Type B pancreatic cell (in vitro differentiated cells): Measurements from ENCODE around the gene STX19. TPM values are rescaled to one million over a fixed set of nuclear protein-coding genes. Genes with fewer than 3 reads are reported as not detected.

Experiments
- DNase-seq: peaks from one replicate; pipeline ENCODE4 v3.0.0; 2021; ENCODE audit warnings: mixed read lengths; ENCODE audit not compliant: unreplicated experiment; ENCODE audit errors: extremely low spot score
- H3K27ac Mint-ChIP-seq: 2 replicates; pipeline ENCODE4 v1.8.0; 2021; ENCODE audit warnings: mild to moderate bottlenecking, mixed read lengths
- H3K27me3 Mint-ChIP-seq: 2 replicates; pipeline ENCODE4 v1.8.0; 2021; ENCODE audit warnings: mixed read lengths
- H3K36me3 Mint-ChIP-seq: 2 replicates; pipeline ENCODE4 v1.8.0; 2021; ENCODE audit warnings: mixed read lengths
- H3K4me1 Mint-ChIP-seq: one replicate; pipeline ENCODE4 v1.8.0; 2021; ENCODE audit warnings: mixed read lengths; ENCODE audit not compliant: unreplicated experiment
- H3K4me3 Mint-ChIP-seq: 2 replicates; pipeline ENCODE4 v1.8.0; 2021; ENCODE audit warnings: mild to moderate bottlenecking, mixed read lengths
- H3K9me3 Mint-ChIP-seq: 2 replicates; pipeline ENCODE4 v1.8.0; 2021; ENCODE audit warnings: mixed read lengths
- CTCF ChIP-seq: fragments of 200-600 bp; sonication (generic); conservative IDR thresholded peaks from 2 replicates; pipeline ENCODE4 v1.5.0; 2021; ENCODE audit warnings: antibody characterized with exemption, mild to moderate bottlenecking
- long read RNA-seq: library from polyadenylated mRNA; unstranded; transcript quantifications from one replicate; pipeline ENCODE4 v2.0.0, GENCODE V29; 2020
- total RNA-seq: library from RNA; stranded (reverse); gene quantifications from 2 replicates; pipeline ENCODE4 v1.2.1, GENCODE V29; 2021; ENCODE audit warnings: low replicate concordance

The STX19 gene
- 0.70 and 1.3 TPM in 2 replicates for total RNA-seq
- long read RNA-seq, partial matches to known transcripts, result 0 of 4 reads
- long read RNA-seq, other reads (novel, unspliced or antisense), result 4 of 4 reads

- DNase-seq, result no peak
- no peaks in the 10 kb centered on the region for H3K4me1 Mint-ChIP-seq
- no peaks in the 10 kb centered on the region for H3K27me3 Mint-ChIP-seq
- TF ChIP-seq CTCF, result no peak
- peak within 1 kb of the TSS; percentile 91 for H3K27ac Mint-ChIP-seq
- H3K4me3 Mint-ChIP-seq, result peak within 1 kb of the TSS; percentile 85
- peaks cover 6% of the 10 kb centered on the region for H3K9me3 Mint-ChIP-seq
- H3K36me3 Mint-ChIP-seq, result peaks cover 7% of the 10 kb centered on the region
Measured at GRCh38 chr3:94028093-94028837, at the start of gene STX19. Gene STX19 (minus strand): TSS chr3:94028597. CDS start chr3:94015269, 13,328 bp downstream.

GRCh38 chr3:94076055-94076454, 47.7 kb upstream of the STX19 start:
- Mint-ChIP-seq H3K9me3 (no peaks in the 10 kb centered on the region), H3K27me3 (no peaks in the 10 kb centered on the region), H3K4me3 (no peak overlapping the region), H3K27ac (no peak overlapping the region), H3K4me1 (no peaks in the 10 kb centered on the region), H3K36me3 (peaks cover 37% of the 10 kb centered on the region)
- DNase-seq, result no peak
- no peak for TF ChIP-seq CTCF

- H3K36me3 Mint-ChIP-seq, result peaks cover 40% of the 10 kb centered on the region
- H3K27ac Mint-ChIP-seq, result no peak overlapping the region
- H3K4me3 Mint-ChIP-seq, result no peak overlapping the region
- DNase-seq, result no peak
- TF ChIP-seq CTCF, result no peak
- H3K27me3 Mint-ChIP-seq, result no peaks in the 10 kb centered on the region
- H3K9me3 Mint-ChIP-seq, result no peaks in the 10 kb centered on the region
- peaks cover 7% of the 10 kb centered on the region for H3K4me1 Mint-ChIP-seq
Measured at GRCh38 chr3:94071713-94072284, 43.4 kb upstream of the STX19 start.

- Mint-ChIP-seq H3K9me3 (no peaks in the 10 kb centered on the region), H3K4me3 (no peak overlapping the region)
- no peak for TF ChIP-seq CTCF
Measured at GRCh38 chr3:94070341-94070911, 42.0 kb upstream of the STX19 start.

GRCh38 chr3:94069194-94069813, 40.9 kb upstream of the STX19 start:
- DNase-seq, result no peak
- no peaks in the 10 kb centered on the region for H3K27me3 Mint-ChIP-seq
- H3K4me1 Mint-ChIP-seq, result peaks cover 28% of the 10 kb centered on the region
- H3K4me3 Mint-ChIP-seq, result no peak overlapping the region
- peaks cover 30% of the 10 kb centered on the region for H3K36me3 Mint-ChIP-seq
- H3K27ac Mint-ChIP-seq, result no peak overlapping the region
- peak; percentile 81 for TF ChIP-seq CTCF
- no peaks in the 10 kb centered on the region for H3K9me3 Mint-ChIP-seq

More at GRCh38 chr3:94070341-94070911, 42.0 kb upstream of the STX19 start:
- H3K27ac Mint-ChIP-seq, result no peak overlapping the region
- peaks cover 34% of the 10 kb centered on the region for H3K36me3 Mint-ChIP-seq
- H3K27me3 Mint-ChIP-seq, result no peaks in the 10 kb centered on the region
- peaks cover 18% of the 10 kb centered on the region for H3K4me1 Mint-ChIP-seq
- DNase-seq, result no peak
